ENCODE measurements around the gene CD3E.

The CD3E gene

GRCh38 chr11:118328745-118329144 lies 24.2 kb downstream of the CD3E start:
- H3K9ac ChIP-seq (ENCODE audit: low read length) = no peak overlapping the region
- H3K9me3 ChIP-seq (ENCODE audit: control insufficient read depth, low read length) = no peaks in the 10 kb centered on the region
- no peaks in the 10 kb centered on the region for H3K36me3 ChIP-seq (ENCODE audit: control insufficient read depth, insufficient read depth, low read length, severe bottlenecking)
- H3K27me3 ChIP-seq (replicated peaks; ENCODE audit: control insufficient read depth, insufficient read depth, low read length) = peaks cover 8% of the 10 kb centered on the region
- no peak for DNase-seq (ENCODE audit: low read depth)
- H3K4me3 ChIP-seq (ENCODE audit: low read length) = no peak overlapping the region
- H3K4me1 ChIP-seq (ENCODE audit: control insufficient read depth, insufficient read depth, low read length) = no peaks in the 10 kb centered on the region

GRCh38 chr11:118334745-118335144 lies 30.2 kb downstream of the CD3E start:
- no peak overlapping the region for H3K9ac ChIP-seq (ENCODE audit: low read length)
- H3K9me3 ChIP-seq (ENCODE audit: control insufficient read depth, low read length) = no peaks in the 10 kb centered on the region
- no peak overlapping the region for H3K4me3 ChIP-seq (ENCODE audit: low read length)
- no peaks in the 10 kb centered on the region for H3K36me3 ChIP-seq (ENCODE audit: control insufficient read depth, insufficient read depth, low read length, severe bottlenecking)
- H3K27me3 ChIP-seq (replicated peaks; ENCODE audit: control insufficient read depth, insufficient read depth, low read length) = peaks cover 10% of the 10 kb centered on the region
- DNase-seq (ENCODE audit: low read depth) = no peak
- H3K4me1 ChIP-seq (ENCODE audit: control insufficient read depth, insufficient read depth, low read length) = no peaks in the 10 kb centered on the region

- H3K9ac ChIP-seq (ENCODE audit: low read length) = no peak overlapping the region
- no peaks in the 10 kb centered on the region for H3K36me3 ChIP-seq (ENCODE audit: control insufficient read depth, insufficient read depth, low read length, severe bottlenecking)
- no peak overlapping the region for H3K4me3 ChIP-seq (ENCODE audit: low read length)
- H3K9me3 ChIP-seq (ENCODE audit: control insufficient read depth, low read length) = no peaks in the 10 kb centered on the region
- H3K27me3 ChIP-seq (replicated peaks; ENCODE audit: control insufficient read depth, insufficient read depth, low read length) = peaks cover 36% of the 10 kb centered on the region
- no peak for DNase-seq (ENCODE audit: low read depth)
- no peaks in the 10 kb centered on the region for H3K4me1 ChIP-seq (ENCODE audit: control insufficient read depth, insufficient read depth, low read length)
Observed at GRCh38 chr11:118338637-118339061, 34.1 kb downstream of the CD3E start.

GRCh38 chr11:118339281-118339961 lies 34.9 kb downstream of the CD3E start:
- no peak for DNase-seq (ENCODE audit: low read depth)

GRCh38 chr11:118340449-118340848 lies 35.9 kb downstream of the CD3E start:
- Histone ChIP-seq H3K36me3 (ENCODE audit: control insufficient read depth, insufficient read depth, low read length, severe bottlenecking) (no peaks in the 10 kb centered on the region), H3K27me3 (replicated peaks; ENCODE audit: control insufficient read depth, insufficient read depth, low read length) (peaks cover 51% of the 10 kb centered on the region), H3K9me3 (ENCODE audit: control insufficient read depth, low read length) (no peaks in the 10 kb centered on the region), H3K9ac (ENCODE audit: low read length) (no peak overlapping the region), H3K4me3 (ENCODE audit: low read length) (no peak overlapping the region), H3K4me1 (ENCODE audit: control insufficient read depth, insufficient read depth, low read length) (no peaks in the 10 kb centered on the region)
- DNase-seq (ENCODE audit: low read depth) = no peak

More at GRCh38 chr11:118339281-118339961, 34.9 kb downstream of the CD3E start:
- no peaks in the 10 kb centered on the region for H3K9me3 ChIP-seq (ENCODE audit: control insufficient read depth, low read length)
- H3K36me3 ChIP-seq (ENCODE audit: control insufficient read depth, insufficient read depth, low read length, severe bottlenecking) = no peaks in the 10 kb centered on the region
- no peak overlapping the region for H3K9ac ChIP-seq (ENCODE audit: low read length)
- no peaks in the 10 kb centered on the region for H3K4me1 ChIP-seq (ENCODE audit: control insufficient read depth, insufficient read depth, low read length)
- H3K4me3 ChIP-seq (ENCODE audit: low read length) = no peak overlapping the region
- peaks cover 44% of the 10 kb centered on the region for H3K27me3 ChIP-seq (replicated peaks; ENCODE audit: control insufficient read depth, insufficient read depth, low read length)

- DNase-seq (ENCODE audit: low read depth) = no peak
- no peak overlapping the region for H3K4me3 ChIP-seq (ENCODE audit: low read length)
- H3K36me3 ChIP-seq (ENCODE audit: control insufficient read depth, insufficient read depth, low read length, severe bottlenecking) = no peaks in the 10 kb centered on the region
- peaks cover 51% of the 10 kb centered on the region for H3K27me3 ChIP-seq (replicated peaks; ENCODE audit: control insufficient read depth, insufficient read depth, low read length)
- H3K4me1 ChIP-seq (ENCODE audit: control insufficient read depth, insufficient read depth, low read length) = no peaks in the 10 kb centered on the region
- H3K9ac ChIP-seq (ENCODE audit: low read length) = no peak overlapping the region
- H3K9me3 ChIP-seq (ENCODE audit: control insufficient read depth, low read length) = no peaks in the 10 kb centered on the region
Observed at GRCh38 chr11:118341261-118341660, 36.7 kb downstream of the CD3E start.

- H3K36me3 ChIP-seq (ENCODE audit: control insufficient read depth, insufficient read depth, low read length, severe bottlenecking) = no peaks in the 10 kb centered on the region
- H3K9me3 ChIP-seq (ENCODE audit: control insufficient read depth, low read length) = no peaks in the 10 kb centered on the region
- no peak for DNase-seq (ENCODE audit: low read depth)
- no peak overlapping the region for H3K4me3 ChIP-seq (ENCODE audit: low read length)
- H3K4me1 ChIP-seq (ENCODE audit: control insufficient read depth, insufficient read depth, low read length) = no peaks in the 10 kb centered on the region
- H3K27me3 ChIP-seq (replicated peaks; ENCODE audit: control insufficient read depth, insufficient read depth, low read length) = peaks cover 53% of the 10 kb centered on the region
- H3K9ac ChIP-seq (ENCODE audit: low read length) = no peak overlapping the region
Observed at GRCh38 chr11:118341815-118342489, 37.4 kb downstream of the CD3E start.

GRCh38 chr11:118342503-118343161 lies 38.1 kb downstream of the CD3E start, which contains the start of gene CD3D:
TSS of gene CD3D (minus strand) at chr11:118342705. CDS start at chr11:118342607, 98 bp downstream.
- no peak for DNase-seq (ENCODE audit: low read depth)
- Histone ChIP-seq H3K4me1 (ENCODE audit: control insufficient read depth, insufficient read depth, low read length) (no peaks in the 10 kb centered on the region), H3K9ac (ENCODE audit: low read length) (no peak within 1 kb of the TSS), H3K4me3 (ENCODE audit: low read length) (no peak within 1 kb of the TSS), H3K36me3 (ENCODE audit: control insufficient read depth, insufficient read depth, low read length, severe bottlenecking) (no peaks in the 10 kb centered on the region), H3K9me3 (ENCODE audit: control insufficient read depth, low read length) (no peaks in the 10 kb centered on the region), H3K27me3 (replicated peaks; ENCODE audit: control insufficient read depth, insufficient read depth, low read length) (peaks cover 55% of the 10 kb centered on the region)

- Histone ChIP-seq H3K4me1 (ENCODE audit: control insufficient read depth, insufficient read depth, low read length) (no peaks in the 10 kb centered on the region), H3K4me3 (ENCODE audit: low read length) (no peak overlapping the region), H3K9ac (ENCODE audit: low read length) (no peak overlapping the region), H3K9me3 (ENCODE audit: control insufficient read depth, low read length) (no peaks in the 10 kb centered on the region), H3K36me3 (ENCODE audit: control insufficient read depth, insufficient read depth, low read length, severe bottlenecking) (no peaks in the 10 kb centered on the region), H3K27me3 (replicated peaks; ENCODE audit: control insufficient read depth, insufficient read depth, low read length) (peaks cover 62% of the 10 kb centered on the region)
- DNase-seq (ENCODE audit: low read depth) = no peak
Observed at GRCh38 chr11:118343248-118343647, 38.7 kb downstream of the CD3E start.

- no peak for DNase-seq (ENCODE audit: low read depth)
- peaks cover 70% of the 10 kb centered on the region for H3K27me3 ChIP-seq (replicated peaks; ENCODE audit: control insufficient read depth, insufficient read depth, low read length)
Observed at GRCh38 chr11:118343981-118344515, 39.5 kb downstream of the CD3E start, which contains the start of gene CD3G. TSS of gene CD3G (plus strand) at chr11:118344344. CDS start at chr11:118344424, 80 bp downstream.

GRCh38 chr11:118349475-118349874 lies 44.9 kb downstream of the CD3E start:
- peaks cover 47% of the 10 kb centered on the region for H3K27me3 ChIP-seq (replicated peaks; ENCODE audit: control insufficient read depth, insufficient read depth, low read length)
- no peak for DNase-seq (ENCODE audit: low read depth)

More at GRCh38 chr11:118343981-118344515, 39.5 kb downstream of the CD3E start, which contains the start of gene CD3G:
- no peak within 1 kb of the TSS for H3K4me3 ChIP-seq (ENCODE audit: low read length)
- H3K4me1 ChIP-seq (ENCODE audit: control insufficient read depth, insufficient read depth, low read length) = no peaks in the 10 kb centered on the region
- H3K9ac ChIP-seq (ENCODE audit: low read length) = no peak within 1 kb of the TSS
- H3K9me3 ChIP-seq (ENCODE audit: control insufficient read depth, low read length) = no peaks in the 10 kb centered on the region
- H3K36me3 ChIP-seq (ENCODE audit: control insufficient read depth, insufficient read depth, low read length, severe bottlenecking) = no peaks in the 10 kb centered on the region

More at GRCh38 chr11:118349475-118349874, 44.9 kb downstream of the CD3E start:
- no peaks in the 10 kb centered on the region for H3K4me1 ChIP-seq (ENCODE audit: control insufficient read depth, insufficient read depth, low read length)
- H3K9me3 ChIP-seq (ENCODE audit: control insufficient read depth, low read length) = no peaks in the 10 kb centered on the region
- H3K4me3 ChIP-seq (ENCODE audit: low read length) = no peak overlapping the region
- no peaks in the 10 kb centered on the region for H3K36me3 ChIP-seq (ENCODE audit: control insufficient read depth, insufficient read depth, low read length, severe bottlenecking)
- no peak overlapping the region for H3K9ac ChIP-seq (ENCODE audit: low read length)
